Measurements from ENCODE around the gene SHC2. TPM values are rescaled to one million over a fixed set of nuclear protein-coding genes. Genes with fewer than 3 reads are reported as not detected.
"Not testable (repeated sequence)": the region's sequence is repeated elsewhere in the genome, so short reads cannot be mapped to it uniquely, and the experiment has no call there.

SHC2 gene
- total RNA-seq, 1 donor from 2014 or later = 29.7 TPM

GRCh38 chr19:383040-383439 is 77.8 kb downstream of the SHC2 start:
- Histone ChIP-seq H3K4me3 (ENCODE audit: insufficient read depth, low read depth, low read length) (no peak overlapping the region), H3K4me2 (ENCODE audit: low read length) (peak overlapping the region; percentile 50), H3K27ac (ENCODE audit: low read depth, low read length) (no peak overlapping the region), H2AFZ (ENCODE audit: low read depth, low read length) (no peak overlapping the region), H4K20me1 (ENCODE audit: insufficient read depth, low read length) (no peaks in the 10 kb centered on the region), H3K9me3 (ENCODE audit: insufficient read depth, low read depth, low read length) (no peaks in the 10 kb centered on the region), H3K79me2 (ENCODE audit: insufficient read depth, low read length) (no peaks in the 10 kb centered on the region), H3K4me1 (ENCODE audit: insufficient read depth, low read length) (peaks cover 4% of the 10 kb centered on the region), H3K36me3 (ENCODE audit: insufficient read depth, low read length) (no peaks in the 10 kb centered on the region), H3K9ac (ENCODE audit: low read length) (no peak overlapping the region), H3K27me3 (ENCODE audit: insufficient read depth, low read length) (peaks cover 5% of the 10 kb centered on the region)
- Mint-ChIP-seq H3K27ac (ENCODE audit: unreplicated experiment) (peak overlapping the region; percentile 72), H3K36me3 (ENCODE audit: low read depth, unreplicated experiment) (peaks cover 3% of the 10 kb centered on the region), H3K27me3 (ENCODE audit: low read depth, unreplicated experiment) (peaks cover 5% of the 10 kb centered on the region), H3K4me3 (ENCODE audit: unreplicated experiment) (no peak overlapping the region), H3K9me3 (ENCODE audit: unreplicated experiment) (peaks cover 2% of the 10 kb centered on the region), H3K4me1 (ENCODE audit: low read depth, unreplicated experiment) (peaks cover 5% of the 10 kb centered on the region)
- no peak for DNase-seq (ENCODE audit: low read depth)
- TF ChIP-seq CTCF (IDR thresholded peaks at IDR 0.05; ENCODE audit: insufficient read depth, low read depth, low read length) (no peak), EZH2 (IDR thresholded peaks at IDR 0.05; ENCODE audit: insufficient read depth, low read length) (no peak)
- no peak for FAIRE-seq

GRCh38 chr19:382578-382977 is 78.3 kb downstream of the SHC2 start:
- not testable (repeated sequence) for FAIRE-seq; H3K9me3 ChIP-seq (ENCODE audit: insufficient read depth, low read depth, low read length); H3K4me3 Mint-ChIP-seq (ENCODE audit: unreplicated experiment); H3K9ac ChIP-seq (ENCODE audit: low read length); H3K36me3 ChIP-seq (ENCODE audit: insufficient read depth, low read length); H3K27me3 ChIP-seq (ENCODE audit: insufficient read depth, low read length); H3K27ac ChIP-seq (ENCODE audit: low read depth, low read length); H3K9me3 Mint-ChIP-seq (ENCODE audit: unreplicated experiment); H3K27me3 Mint-ChIP-seq (ENCODE audit: low read depth, unreplicated experiment); H3K4me1 ChIP-seq (ENCODE audit: insufficient read depth, low read length); H3K36me3 Mint-ChIP-seq (ENCODE audit: low read depth, unreplicated experiment); H3K4me1 Mint-ChIP-seq (ENCODE audit: low read depth, unreplicated experiment); H3K79me2 ChIP-seq (ENCODE audit: insufficient read depth, low read length); H2AFZ ChIP-seq (ENCODE audit: low read depth, low read length); H4K20me1 ChIP-seq (ENCODE audit: insufficient read depth, low read length); H3K4me3 ChIP-seq (ENCODE audit: insufficient read depth, low read depth, low read length)
- peak overlapping the region; percentile 72 for H3K27ac Mint-ChIP-seq (ENCODE audit: unreplicated experiment)
- H3K4me2 ChIP-seq (ENCODE audit: low read length) = peak overlapping the region; percentile 50
- DNase-seq (ENCODE audit: low read depth) = peak; percentile 84

- H3K4me1 ChIP-seq (ENCODE audit: insufficient read depth, low read length); DNase-seq (ENCODE audit: low read depth); H3K4me1 Mint-ChIP-seq (ENCODE audit: low read depth, unreplicated experiment); H3K9me3 Mint-ChIP-seq (ENCODE audit: unreplicated experiment); H2AFZ ChIP-seq (ENCODE audit: low read depth, low read length); H3K4me3 ChIP-seq (ENCODE audit: insufficient read depth, low read depth, low read length); H3K4me2 ChIP-seq (ENCODE audit: low read length); H3K27me3 Mint-ChIP-seq (ENCODE audit: low read depth, unreplicated experiment); H3K27ac ChIP-seq (ENCODE audit: low read depth, low read length); H4K20me1 ChIP-seq (ENCODE audit: insufficient read depth, low read length); H3K36me3 Mint-ChIP-seq (ENCODE audit: low read depth, unreplicated experiment); H3K9me3 ChIP-seq (ENCODE audit: insufficient read depth, low read depth, low read length); H3K36me3 ChIP-seq (ENCODE audit: insufficient read depth, low read length); FAIRE-seq; H3K27me3 ChIP-seq (ENCODE audit: insufficient read depth, low read length); H3K4me3 Mint-ChIP-seq (ENCODE audit: unreplicated experiment); H3K9ac ChIP-seq (ENCODE audit: low read length); H3K79me2 ChIP-seq (ENCODE audit: insufficient read depth, low read length); H3K27ac Mint-ChIP-seq (ENCODE audit: unreplicated experiment): not testable (repeated sequence)
These were observed 78.9 kb downstream of the SHC2 start for GRCh38 chr19:381901-382300.

GRCh38 chr19:380618-381219 is 80.1 kb downstream of the SHC2 start:
- H3K4me1 Mint-ChIP-seq (ENCODE audit: low read depth, unreplicated experiment); H3K9ac ChIP-seq (ENCODE audit: low read length); DNase-seq (ENCODE audit: low read depth); H3K4me2 ChIP-seq (ENCODE audit: low read length); H3K27ac ChIP-seq (ENCODE audit: low read depth, low read length); H3K36me3 Mint-ChIP-seq (ENCODE audit: low read depth, unreplicated experiment); H3K36me3 ChIP-seq (ENCODE audit: insufficient read depth, low read length); H3K27ac Mint-ChIP-seq (ENCODE audit: unreplicated experiment); H3K4me1 ChIP-seq (ENCODE audit: insufficient read depth, low read length); H3K27me3 ChIP-seq (ENCODE audit: insufficient read depth, low read length); H3K9me3 ChIP-seq (ENCODE audit: insufficient read depth, low read depth, low read length); FAIRE-seq; H3K79me2 ChIP-seq (ENCODE audit: insufficient read depth, low read length); H4K20me1 ChIP-seq (ENCODE audit: insufficient read depth, low read length); H3K9me3 Mint-ChIP-seq (ENCODE audit: unreplicated experiment); H2AFZ ChIP-seq (ENCODE audit: low read depth, low read length); H3K4me3 ChIP-seq (ENCODE audit: insufficient read depth, low read depth, low read length): not testable (repeated sequence)
- peaks cover 13% of the 10 kb centered on the region for H3K27me3 Mint-ChIP-seq (ENCODE audit: low read depth, unreplicated experiment)
- peak overlapping the region; percentile 64 for H3K4me3 Mint-ChIP-seq (ENCODE audit: unreplicated experiment)
